ENCODE measurements around the gene ADRA2C.
A peak's percentile ranks its signal among the peaks of the same experiment; 100 is the strongest.

The ADRA2C gene

GRCh38 chr4:3780347-3781171 is 14.4 kb downstream of the ADRA2C start:
- no peak for DNase-seq

- no peak for DNase-seq
These were observed 15.2 kb downstream of the ADRA2C start for GRCh38 chr4:3781193-3781886.

GRCh38 chr4:3781997-3782930 is 16.1 kb downstream of the ADRA2C start:
- no peak for DNase-seq

- no peak for DNase-seq
These were observed 17.6 kb downstream of the ADRA2C start for GRCh38 chr4:3783693-3784306.

- peak; percentile 67 for DNase-seq
These were observed 18.5 kb downstream of the ADRA2C start for GRCh38 chr4:3784454-3785291.

GRCh38 chr4:3785292-3785565 is 19.0 kb downstream of the ADRA2C start:
- DNase-seq, result no peak

GRCh38 chr4:3786196-3786869 is 20.1 kb downstream of the ADRA2C start:
- DNase-seq, result no peak

GRCh38 chr4:3787489-3788365 is 21.5 kb downstream of the ADRA2C start:
- no peak for DNase-seq

GRCh38 chr4:3788366-3788660 is 22.1 kb downstream of the ADRA2C start:
- no peak for DNase-seq

GRCh38 chr4:3789587-3789986 is 23.4 kb downstream of the ADRA2C start:
- DNase-seq, result no peak

GRCh38 chr4:3790006-3790561 is 23.9 kb downstream of the ADRA2C start:
- no peak for DNase-seq

- DNase-seq, result no peak
These were observed 25.1 kb downstream of the ADRA2C start for GRCh38 chr4:3791256-3791655.

- DNase-seq, result no peak
These were observed 25.8 kb downstream of the ADRA2C start for GRCh38 chr4:3791910-3792542.

- peak; percentile 6 for DNase-seq
These were observed 26.6 kb downstream of the ADRA2C start for GRCh38 chr4:3792813-3793212.

GRCh38 chr4:3793545-3793944 is 27.4 kb downstream of the ADRA2C start:
- DNase-seq, result no peak

- DNase-seq, result no peak
These were observed 30.8 kb downstream of the ADRA2C start for GRCh38 chr4:3796960-3797359.

GRCh38 chr4:3797831-3798790 is 31.9 kb downstream of the ADRA2C start:
- no peak for DNase-seq

GRCh38 chr4:3799496-3799895 is 33.3 kb downstream of the ADRA2C start:
- no peak for DNase-seq

- DNase-seq, result no peak
These were observed 34.2 kb downstream of the ADRA2C start for GRCh38 chr4:3800351-3800750.
